ENCODE measurements around the gene EIF4E3. TPM values are rescaled to one million over a fixed set of nuclear protein-coding genes. Genes with fewer than 3 reads are reported as not detected.
A peak's percentile ranks its signal among the peaks of the same experiment; 100 is the strongest.

The EIF4E3 gene
- total RNA-seq, 1 experiment from 2014 or later = 2.2 TPM

DNA sequence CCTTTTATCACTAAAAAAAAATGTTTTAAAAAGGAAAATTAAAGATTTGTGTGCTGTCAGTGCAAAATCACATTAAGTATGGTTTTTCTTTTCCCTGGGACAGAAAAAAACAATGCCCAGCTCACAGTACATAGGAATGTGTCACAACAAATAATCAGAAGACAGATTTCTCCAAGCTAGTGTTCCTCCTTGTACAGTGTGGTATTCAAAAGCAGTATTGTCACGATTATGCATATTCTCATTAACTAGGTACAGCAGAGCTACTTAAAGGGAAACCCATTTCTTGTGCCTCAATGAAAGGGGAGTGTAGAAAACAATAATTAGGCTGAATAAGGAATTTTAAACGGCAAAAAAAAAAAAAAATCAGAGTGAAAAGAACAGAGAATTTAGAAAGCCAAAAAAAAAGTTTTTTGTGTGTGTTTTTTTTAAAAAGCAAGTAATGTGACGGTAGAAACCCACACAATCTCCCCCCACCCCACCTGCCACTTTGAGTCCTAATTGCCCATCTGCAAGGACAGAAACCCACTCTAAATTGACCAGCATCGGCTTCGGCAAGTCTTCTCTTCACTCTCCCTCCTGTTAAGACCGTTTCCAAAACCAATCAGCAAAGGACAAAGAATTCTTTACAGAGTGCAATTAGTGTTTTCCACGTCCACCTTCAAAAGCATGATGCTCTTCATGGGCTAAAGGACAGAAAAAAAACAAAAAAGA lies 41.0 kb downstream of the EIF4E3 start:
- H3K4me1 ChIP-seq (ENCODE audit: insufficient read depth, low read length) = peaks cover 40% of the 10 kb centered on the region
- no peak overlapping the region for H3K9ac ChIP-seq (ENCODE audit: low read length)
- no peak for ATAC-seq
- intact Hi-C loops (cut with micrococcal nuclease) = loop anchor here (10.0 kb wide), 1 partner anchor 219 kb away; no protein-coding TSS in a partner anchor
- TF ChIP-seq, protein P1, sequence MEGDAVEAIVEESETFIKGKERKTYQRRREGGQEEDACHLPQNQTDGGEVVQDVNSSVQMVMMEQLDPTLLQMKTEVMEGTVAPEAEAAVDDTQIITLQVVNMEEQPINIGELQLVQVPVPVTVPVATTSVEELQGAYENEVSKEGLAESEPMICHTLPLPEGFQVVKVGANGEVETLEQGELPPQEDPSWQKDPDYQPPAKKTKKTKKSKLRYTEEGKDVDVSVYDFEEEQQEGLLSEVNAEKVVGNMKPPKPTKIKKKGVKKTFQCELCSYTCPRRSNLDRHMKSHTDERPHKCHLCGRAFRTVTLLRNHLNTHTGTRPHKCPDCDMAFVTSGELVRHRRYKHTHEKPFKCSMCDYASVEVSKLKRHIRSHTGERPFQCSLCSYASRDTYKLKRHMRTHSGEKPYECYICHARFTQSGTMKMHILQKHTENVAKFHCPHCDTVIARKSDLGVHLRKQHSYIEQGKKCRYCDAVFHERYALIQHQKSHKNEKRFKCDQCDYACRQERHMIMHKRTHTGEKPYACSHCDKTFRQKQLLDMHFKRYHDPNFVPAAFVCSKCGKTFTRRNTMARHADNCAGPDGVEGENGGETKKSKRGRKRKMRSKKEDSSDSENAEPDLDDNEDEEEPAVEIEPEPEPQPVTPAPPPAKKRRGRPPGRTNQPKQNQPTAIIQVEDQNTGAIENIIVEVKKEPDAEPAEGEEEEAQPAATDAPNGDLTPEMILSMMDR (conservative IDR thresholded peaks at IDR 0.05; ENCODE audit: low read depth, low read length) = no peak
- TF ChIP-seq EZH2 (IDR thresholded peaks at IDR 0.05; ENCODE audit: low read length, unreplicated experiment) (no peak), EZH2phosphoT487 (IDR thresholded peaks at IDR 0.05; ENCODE audit: borderline replicate concordance, low read length) (no peak)
- H2AFZ ChIP-seq (ENCODE audit: low read length) = no peak overlapping the region
- ChIA-PET POLR2A (ENCODE audit: unreplicated experiment) (interaction anchor here (0.6 to 0.7 kb wide), 2 partner anchors 372 to 627 kb away, joined by 3 to 6 read pairs; no protein-coding TSS in a partner anchor), CTCF (no interaction called here)
- BruUV-seq (replicated peaks) = no TSS peak
- no peaks in the 10 kb centered on the region for H3K36me3 ChIP-seq (ENCODE audit: low read depth, low read length)
- no peak overlapping the region for H3K27ac ChIP-seq (ENCODE audit: low read length)
- no peaks in the 10 kb centered on the region for H4K20me1 ChIP-seq (ENCODE audit: low read length)
- no peak for DNase-seq
- H3K9me2 ChIP-seq (replicated peaks; ENCODE audit: low read length) = no peaks in the 10 kb centered on the region
- H3K4me3 ChIP-seq (ENCODE audit: low read length) = no peak overlapping the region
- H3K27me3 ChIP-seq (ENCODE audit: low read length) = no peaks in the 10 kb centered on the region
- H3F3A ChIP-seq (ENCODE audit: low read length, unreplicated experiment) = no peaks in the 10 kb centered on the region
- H3K9me3 ChIP-seq (ENCODE audit: low read length) = no peaks in the 10 kb centered on the region
- peak overlapping the region; percentile 51 for H3K4me2 ChIP-seq (ENCODE audit: low read length)
- no peaks in the 10 kb centered on the region for H3K79me2 ChIP-seq (ENCODE audit: low read length)

DNA sequence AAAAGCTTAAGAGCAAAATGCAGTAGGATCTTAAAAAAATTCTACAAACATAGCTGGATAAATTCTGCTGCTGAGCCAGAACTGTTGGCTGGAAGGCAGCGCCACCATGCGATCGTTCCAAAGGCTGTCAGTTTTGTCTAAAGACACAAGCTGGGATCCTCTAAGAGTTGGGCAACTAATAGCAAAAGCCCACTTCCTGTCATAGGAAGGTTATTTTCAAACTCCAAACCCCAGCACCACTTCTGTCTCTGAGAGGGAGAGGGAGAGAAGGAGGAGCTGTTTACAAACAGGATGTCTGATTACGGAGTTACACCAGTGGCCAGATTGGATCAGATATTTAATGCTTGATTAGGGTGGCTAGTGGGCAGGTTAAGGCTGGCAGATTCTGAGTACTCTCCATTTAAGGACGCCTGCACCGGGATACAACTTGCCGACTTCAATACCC lies 44.0 kb downstream of the EIF4E3 start:
- Histone ChIP-seq H3K4me2 (ENCODE audit: low read length) (peak overlapping the region; percentile 72), H3K27ac (ENCODE audit: low read length) (peak overlapping the region; percentile 7; the same call in 1 of the 2 replicates), H3K9ac (ENCODE audit: low read length) (no peak overlapping the region), H3K4me3 (ENCODE audit: low read length) (peak overlapping the region; percentile 42; the same call in 1 of the 2 replicates), H3K9me3 (ENCODE audit: low read length) (no peaks in the 10 kb centered on the region), H2AFZ (ENCODE audit: low read length) (0 out of 2 replicates have a peak overlapping the region, but pooled peaks have one; percentile 13), H3F3A (ENCODE audit: low read length, unreplicated experiment) (no peaks in the 10 kb centered on the region), H4K20me1 (ENCODE audit: low read length) (no peaks in the 10 kb centered on the region), H3K4me1 (ENCODE audit: insufficient read depth, low read length) (peaks cover 25% of the 10 kb centered on the region), H3K36me3 (ENCODE audit: low read depth, low read length) (no peaks in the 10 kb centered on the region), H3K9me2 (replicated peaks; ENCODE audit: low read length) (no peaks in the 10 kb centered on the region), H3K27me3 (ENCODE audit: low read length) (no peaks in the 10 kb centered on the region), H3K79me2 (ENCODE audit: low read length) (no peaks in the 10 kb centered on the region)
- ATAC-seq (peak; percentile 74), DNase-seq (peak; percentile 80)
- no TSS peak for BruUV-seq (replicated peaks)
- intact Hi-C loops (cut with micrococcal nuclease) = loop anchor here (1.0 to 10.0 kb wide), 3 partner anchors 23 to 216 kb away; no protein-coding TSS in a partner anchor
- ChIA-PET CTCF (interaction anchor here (0.5 to 1.1 kb wide), 12 partner anchors 14 to 1205 kb away, joined by 3 to 10 read pairs (median 4); no protein-coding TSS in a partner anchor), POLR2A (ENCODE audit: unreplicated experiment) (no interaction called here)
- TF ChIP-seq EZH2 (IDR thresholded peaks at IDR 0.05; ENCODE audit: low read length, unreplicated experiment) = no peak
- no peak for TF ChIP-seq EZH2phosphoT487 (IDR thresholded peaks at IDR 0.05; ENCODE audit: borderline replicate concordance, low read length)
- TF ChIP-seq, protein P1 (conservative IDR thresholded peaks at IDR 0.05; ENCODE audit: low read depth, low read length) = peak; percentile 96
